GM21360 (cell line): ENCODE measurements around the gene CAPN13.

Experiments
- ATAC-seq: cut with Tn5 transposase; IDR thresholded peaks from one replicate; pipeline ENCODE4 v1.9.1; 2021; ENCODE audit warnings: mild to moderate bottlenecking, moderate library complexity; ENCODE audit not compliant: unreplicated experiment

The CAPN13 gene

GRCh38 chr2:30684516-30684915 lies 122.7 kb downstream of the CAPN13 start:
- ATAC-seq: no peak

- no peak for ATAC-seq
These were observed 123.2 kb downstream of the CAPN13 start for GRCh38 chr2:30684026-30684425.

- ATAC-seq: no peak
These were observed 123.8 kb downstream of the CAPN13 start for GRCh38 chr2:30683236-30683956.

- ATAC-seq: no peak
These were observed 126.2 kb downstream of the CAPN13 start for GRCh38 chr2:30681022-30681421.

GRCh38 chr2:30680121-30680520 lies 127.1 kb downstream of the CAPN13 start:
- ATAC-seq: no peak

GRCh38 chr2:30679426-30680088 lies 127.7 kb downstream of the CAPN13 start:
- ATAC-seq: no peak

- ATAC-seq: no peak
These were observed 128.7 kb downstream of the CAPN13 start for GRCh38 chr2:30678410-30679137.

GRCh38 chr2:30677861-30678385 lies 129.3 kb downstream of the CAPN13 start:
- ATAC-seq: no peak

- ATAC-seq: no peak
These were observed 130.0 kb downstream of the CAPN13 start for GRCh38 chr2:30677231-30677630.

- no peak for ATAC-seq
These were observed 131.5 kb downstream of the CAPN13 start for GRCh38 chr2:30675758-30676157.

GRCh38 chr2:30673127-30673526 lies 134.1 kb downstream of the CAPN13 start:
- no peak for ATAC-seq
